HCT116 (cell line): Measurements from ENCODE around the gene ZNF318.

Source experiments
- EZH2 ChIP-seq: fragments of 200-600 bp; sonication (generic); IDR thresholded peaks from 2 replicates; pipeline ENCODE4 v1.6.1; 2017; ENCODE audit warnings: antibody characterized with exemption, mixed run types
- EZH2phosphoT487 ChIP-seq: fragments of 200-600 bp; IDR thresholded peaks from 2 replicates; pipeline ENCODE4 v1.6.1; 2018; ENCODE audit warnings: antibody characterized with exemption, borderline replicate concordance
- FOSL1 ChIP-seq: IDR thresholded peaks from 2 replicates; pipeline ENCODE4 v1.6.1; 2012; ENCODE audit warnings: low read depth
- POLR2A ChIP-seq: IDR thresholded peaks from 2 replicates; pipeline ENCODE4 v1.7.0; 2011; ENCODE audit warnings: borderline replicate concordance; ENCODE audit not compliant: insufficient read depth, insufficient read length; ENCODE audit errors: extremely low read depth
- POLR2AphosphoS5 ChIP-seq: IDR thresholded peaks from 2 replicates; pipeline ENCODE4 v1.6.1; 2011; ENCODE audit warnings: mild to moderate bottlenecking, low read depth, low read length, moderate library complexity
- RAD21 ChIP-seq: IDR thresholded peaks from 2 replicates; pipeline ENCODE4 v1.6.1; 2012; ENCODE audit warnings: low read depth, mild to moderate bottlenecking
- SIN3A ChIP-seq: IDR thresholded peaks from 2 replicates; pipeline ENCODE4 v1.6.1; 2012; ENCODE audit warnings: low read depth
- SP1 ChIP-seq: IDR thresholded peaks from 2 replicates; pipeline ENCODE4 v1.6.1; 2012; ENCODE audit warnings: low read depth
- TF ChIP-seq, protein P1 (sequence below), 3 experiments: fragments of 200-600 bp in 1 of 3; sonication (generic) in 1 of 3; IDR thresholded peaks in 2 of 3; conservative IDR thresholded peaks in 1 of 3; 2 replicates each; pipeline ENCODE4 v1.5.1; 2012 to 2017; ENCODE audit warnings: low read depth in 2 of 3, low read length in 2 of 3, antibody characterized with exemption in 1 of 3, borderline replicate concordance in 1 of 3, control low read depth in 1 of 3, mild to moderate bottlenecking in 1 of 3, mixed read lengths in 1 of 3, mixed run types in 1 of 3, moderate library complexity in 1 of 3; ENCODE audit not compliant: insufficient read depth in 1 of 3
- TF ChIP-seq, protein P2 (sequence below): IDR thresholded peaks from 2 replicates; pipeline ENCODE4 v1.6.1; 2012; ENCODE audit warnings: low read depth
- TF ChIP-seq, protein P3 (sequence below): IDR thresholded peaks from 2 replicates; pipeline ENCODE4 v1.6.1; 2011; ENCODE audit warnings: mild to moderate bottlenecking, low read length, moderate library complexity; ENCODE audit not compliant: insufficient replicate concordance; ENCODE audit errors: extremely low read depth
- TF ChIP-seq, protein P4 (sequence below): IDR thresholded peaks from 2 replicates; pipeline ENCODE4 v1.6.1; 2012
- TF ChIP-seq, protein P5 (sequence below): IDR thresholded peaks from 2 replicates; pipeline ENCODE4 v1.6.1; 2012

DNA sequence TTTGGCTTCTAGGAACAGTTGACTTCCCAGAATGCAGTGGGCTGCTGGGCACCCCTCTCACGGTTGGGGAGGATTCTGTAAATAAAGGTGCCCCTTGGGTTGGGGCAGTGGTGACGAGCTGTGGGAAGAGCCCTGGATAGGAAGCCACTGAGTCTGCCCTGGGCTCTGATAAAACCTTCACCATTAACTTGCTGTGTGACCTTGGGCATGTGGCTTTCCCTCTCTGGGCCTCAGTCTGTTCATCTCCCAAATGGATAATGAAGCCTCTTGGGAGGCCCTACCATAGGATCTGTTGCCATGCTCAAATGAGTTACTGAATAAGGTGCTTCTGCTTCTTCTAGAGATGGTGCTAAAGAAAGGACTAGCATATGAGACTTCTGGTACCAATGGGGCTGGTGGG, 64.6 kb downstream of the ZNF318 start:
- no peak for TF ChIP-seq POLR2A
- TF ChIP-seq, protein P1, sequence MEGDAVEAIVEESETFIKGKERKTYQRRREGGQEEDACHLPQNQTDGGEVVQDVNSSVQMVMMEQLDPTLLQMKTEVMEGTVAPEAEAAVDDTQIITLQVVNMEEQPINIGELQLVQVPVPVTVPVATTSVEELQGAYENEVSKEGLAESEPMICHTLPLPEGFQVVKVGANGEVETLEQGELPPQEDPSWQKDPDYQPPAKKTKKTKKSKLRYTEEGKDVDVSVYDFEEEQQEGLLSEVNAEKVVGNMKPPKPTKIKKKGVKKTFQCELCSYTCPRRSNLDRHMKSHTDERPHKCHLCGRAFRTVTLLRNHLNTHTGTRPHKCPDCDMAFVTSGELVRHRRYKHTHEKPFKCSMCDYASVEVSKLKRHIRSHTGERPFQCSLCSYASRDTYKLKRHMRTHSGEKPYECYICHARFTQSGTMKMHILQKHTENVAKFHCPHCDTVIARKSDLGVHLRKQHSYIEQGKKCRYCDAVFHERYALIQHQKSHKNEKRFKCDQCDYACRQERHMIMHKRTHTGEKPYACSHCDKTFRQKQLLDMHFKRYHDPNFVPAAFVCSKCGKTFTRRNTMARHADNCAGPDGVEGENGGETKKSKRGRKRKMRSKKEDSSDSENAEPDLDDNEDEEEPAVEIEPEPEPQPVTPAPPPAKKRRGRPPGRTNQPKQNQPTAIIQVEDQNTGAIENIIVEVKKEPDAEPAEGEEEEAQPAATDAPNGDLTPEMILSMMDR (IDR thresholded peaks at IDR 0.05 in 2 of 3, conservative IDR thresholded peaks at IDR 0.05 in 1 of 3; ENCODE audit: borderline replicate concordance in 1 of 3, insufficient read depth in 1 of 3, low read depth in 2 of 3, low read length in 2 of 3) = no peak
- TF ChIP-seq, protein P2, sequence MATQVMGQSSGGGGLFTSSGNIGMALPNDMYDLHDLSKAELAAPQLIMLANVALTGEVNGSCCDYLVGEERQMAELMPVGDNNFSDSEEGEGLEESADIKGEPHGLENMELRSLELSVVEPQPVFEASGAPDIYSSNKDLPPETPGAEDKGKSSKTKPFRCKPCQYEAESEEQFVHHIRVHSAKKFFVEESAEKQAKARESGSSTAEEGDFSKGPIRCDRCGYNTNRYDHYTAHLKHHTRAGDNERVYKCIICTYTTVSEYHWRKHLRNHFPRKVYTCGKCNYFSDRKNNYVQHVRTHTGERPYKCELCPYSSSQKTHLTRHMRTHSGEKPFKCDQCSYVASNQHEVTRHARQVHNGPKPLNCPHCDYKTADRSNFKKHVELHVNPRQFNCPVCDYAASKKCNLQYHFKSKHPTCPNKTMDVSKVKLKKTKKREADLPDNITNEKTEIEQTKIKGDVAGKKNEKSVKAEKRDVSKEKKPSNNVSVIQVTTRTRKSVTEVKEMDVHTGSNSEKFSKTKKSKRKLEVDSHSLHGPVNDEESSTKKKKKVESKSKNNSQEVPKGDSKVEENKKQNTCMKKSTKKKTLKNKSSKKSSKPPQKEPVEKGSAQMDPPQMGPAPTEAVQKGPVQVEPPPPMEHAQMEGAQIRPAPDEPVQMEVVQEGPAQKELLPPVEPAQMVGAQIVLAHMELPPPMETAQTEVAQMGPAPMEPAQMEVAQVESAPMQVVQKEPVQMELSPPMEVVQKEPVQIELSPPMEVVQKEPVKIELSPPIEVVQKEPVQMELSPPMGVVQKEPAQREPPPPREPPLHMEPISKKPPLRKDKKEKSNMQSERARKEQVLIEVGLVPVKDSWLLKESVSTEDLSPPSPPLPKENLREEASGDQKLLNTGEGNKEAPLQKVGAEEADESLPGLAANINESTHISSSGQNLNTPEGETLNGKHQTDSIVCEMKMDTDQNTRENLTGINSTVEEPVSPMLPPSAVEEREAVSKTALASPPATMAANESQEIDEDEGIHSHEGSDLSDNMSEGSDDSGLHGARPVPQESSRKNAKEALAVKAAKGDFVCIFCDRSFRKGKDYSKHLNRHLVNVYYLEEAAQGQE = no peak
- TF ChIP-seq EZH2 = no peak
- TF ChIP-seq SP1 = no peak
- TF ChIP-seq EZH2phosphoT487 = no peak
- TF ChIP-seq FOSL1 = no peak
- no peak for TF ChIP-seq RAD21
- TF ChIP-seq, protein P3, sequence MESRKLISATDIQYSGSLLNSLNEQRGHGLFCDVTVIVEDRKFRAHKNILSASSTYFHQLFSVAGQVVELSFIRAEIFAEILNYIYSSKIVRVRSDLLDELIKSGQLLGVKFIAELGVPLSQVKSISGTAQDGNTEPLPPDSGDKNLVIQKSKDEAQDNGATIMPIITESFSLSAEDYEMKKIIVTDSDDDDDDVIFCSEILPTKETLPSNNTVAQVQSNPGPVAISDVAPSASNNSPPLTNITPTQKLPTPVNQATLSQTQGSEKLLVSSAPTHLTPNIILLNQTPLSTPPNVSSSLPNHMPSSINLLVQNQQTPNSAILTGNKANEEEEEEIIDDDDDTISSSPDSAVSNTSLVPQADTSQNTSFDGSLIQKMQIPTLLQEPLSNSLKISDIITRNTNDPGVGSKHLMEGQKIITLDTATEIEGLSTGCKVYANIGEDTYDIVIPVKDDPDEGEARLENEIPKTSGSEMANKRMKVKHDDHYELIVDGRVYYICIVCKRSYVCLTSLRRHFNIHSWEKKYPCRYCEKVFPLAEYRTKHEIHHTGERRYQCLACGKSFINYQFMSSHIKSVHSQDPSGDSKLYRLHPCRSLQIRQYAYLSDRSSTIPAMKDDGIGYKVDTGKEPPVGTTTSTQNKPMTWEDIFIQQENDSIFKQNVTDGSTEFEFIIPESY = no peak
- TF ChIP-seq, protein P4, sequence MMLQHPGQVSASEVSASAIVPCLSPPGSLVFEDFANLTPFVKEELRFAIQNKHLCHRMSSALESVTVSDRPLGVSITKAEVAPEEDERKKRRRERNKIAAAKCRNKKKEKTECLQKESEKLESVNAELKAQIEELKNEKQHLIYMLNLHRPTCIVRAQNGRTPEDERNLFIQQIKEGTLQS = no peak
- TF ChIP-seq, protein P5, sequence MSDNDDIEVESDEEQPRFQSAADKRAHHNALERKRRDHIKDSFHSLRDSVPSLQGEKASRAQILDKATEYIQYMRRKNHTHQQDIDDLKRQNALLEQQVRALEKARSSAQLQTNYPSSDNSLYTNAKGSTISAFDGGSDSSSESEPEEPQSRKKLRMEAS = no peak
- TF ChIP-seq POLR2AphosphoS5 = no peak
- TF ChIP-seq SIN3A = no peak
